Stomach (tissue), 9 donors: Measurements from ENCODE around the gene CHPF. TPM values are rescaled to one million over a fixed set of nuclear protein-coding genes. Genes with fewer than 3 reads are reported as not detected.

Experiments used
- DNase-seq, 2 donors: peaks; one replicate each; pipeline versions ENCODE4 v3.0.0 to v3.0.0-alpha.2; 2013 to 2019
- H3K27ac ChIP-seq, 5 donors: fragments of 200-600 bp in 4 of 5; sonication (generic) in 4 of 5; one replicate each; pipeline ENCODE4 v1.5.1; 2013 to 2019; ENCODE audit warnings: mild to moderate bottlenecking in 1 of 5, moderate library complexity in 1 of 5
- H3K27me3 ChIP-seq, 3 donors: fragments of 200-600 bp; sonication (generic); one replicate each; pipeline ENCODE4 v1.5.1; 2017 to 2019; ENCODE audit warnings: mixed run types in 1 of 3
- H3K36me3 ChIP-seq, 4 donors: fragments of 200-600 bp; sonication (generic); 1 replicate in 3 of 4; 2 replicates in 1 of 4; pipeline ENCODE4 v1.5.1; 2016 to 2019
- H3K4me1 ChIP-seq, 4 donors: fragments of 200-600 bp; sonication (generic); one replicate each; pipeline ENCODE4 v1.5.1; 2016 to 2019
- H3K4me3 ChIP-seq, 4 donors: fragments of 200-600 bp; sonication (generic) in 3 of 4; one replicate each; pipeline ENCODE4 v1.5.1; 2016 to 2019; ENCODE audit warnings: mild to moderate bottlenecking in 1 of 4
- H3K9me3 ChIP-seq, 4 donors: fragments of 200-600 bp; sonication (generic); one replicate each; pipeline ENCODE4 v1.5.1; 2016 to 2019
- CTCF ChIP-seq, 7 experiments: fragments of 450-650 bp in 4 of 7; fragments of 200-600 bp in 3 of 7; sonication (generic) in 3 of 7; IDR thresholded peaks; one replicate each; pipeline ENCODE4 v1.5.1; 2016 to 2019; ENCODE audit warnings: antibody characterized with exemption in 7 of 7, control low read depth in 2 of 7, mild to moderate bottlenecking in 1 of 7
- EP300 ChIP-seq: sonication (generic); formaldehyde crosslinking; IDR thresholded peaks from one replicate; pipeline ENCODE4 v1.6.1; 2017; ENCODE audit warnings: antibody characterized with exemption
- POLR2A ChIP-seq, 4 donors: fragments of 450-650 bp; IDR thresholded peaks; one replicate each; pipeline ENCODE4 v1.6.1; 2016; ENCODE audit warnings: antibody characterized with exemption in 4 of 4, control low read depth in 2 of 4, mild to moderate bottlenecking in 1 of 4, moderate library complexity in 1 of 4
- POLR2AphosphoS5 ChIP-seq, 3 donors: sonication (generic); formaldehyde crosslinking; IDR thresholded peaks; one replicate each; pipeline ENCODE4 v1.6.1; 2016; ENCODE audit warnings: antibody characterized with exemption in 3 of 3
- WGBS, 5 donors: extraction: QIAGEN DNeasy Blood & Tissue Kit in 3 of 5; methylation state at CpG; one replicate each; pipeline versions ENCODE4 v1.1.5 to v1.1.7; 2013 to 2018; 5-methylcytosine and 5-hydroxymethylcytosine counted together
- intact Hi-C: fragments of 100-400 bp; cut with DNase I; formaldehyde crosslinking; loops from one replicate; pipeline ENCODE4 v1.15.1; 2023; ENCODE audit warnings: low total_unique reads
- polyA plus RNA-seq, 3 donors: library from polyadenylated mRNA; stranded (reverse); fragments of 200-250 nt; gene quantifications; one replicate each; pipeline ENCODE4 v1.2.3, GENCODE V29; 2013
- total RNA-seq, 5 donors: library from RNA; depleted of rRNA; stranded (reverse); fragments of >200 nt; gene quantifications; one replicate each; pipeline versions ENCODE4 v1.1.0 to v1.2.3, GENCODE V29; 2014 to 2016
- donor health status: healthy with polysubstance abuse.
- donor health status: Bipolar disorder and iron deficiency.
- donor health status: healthy.

The CHPF gene
- total and polyA plus RNA-seq, 8 donors, result 10.8 to 119 (median 45.7) TPM

DNA sequence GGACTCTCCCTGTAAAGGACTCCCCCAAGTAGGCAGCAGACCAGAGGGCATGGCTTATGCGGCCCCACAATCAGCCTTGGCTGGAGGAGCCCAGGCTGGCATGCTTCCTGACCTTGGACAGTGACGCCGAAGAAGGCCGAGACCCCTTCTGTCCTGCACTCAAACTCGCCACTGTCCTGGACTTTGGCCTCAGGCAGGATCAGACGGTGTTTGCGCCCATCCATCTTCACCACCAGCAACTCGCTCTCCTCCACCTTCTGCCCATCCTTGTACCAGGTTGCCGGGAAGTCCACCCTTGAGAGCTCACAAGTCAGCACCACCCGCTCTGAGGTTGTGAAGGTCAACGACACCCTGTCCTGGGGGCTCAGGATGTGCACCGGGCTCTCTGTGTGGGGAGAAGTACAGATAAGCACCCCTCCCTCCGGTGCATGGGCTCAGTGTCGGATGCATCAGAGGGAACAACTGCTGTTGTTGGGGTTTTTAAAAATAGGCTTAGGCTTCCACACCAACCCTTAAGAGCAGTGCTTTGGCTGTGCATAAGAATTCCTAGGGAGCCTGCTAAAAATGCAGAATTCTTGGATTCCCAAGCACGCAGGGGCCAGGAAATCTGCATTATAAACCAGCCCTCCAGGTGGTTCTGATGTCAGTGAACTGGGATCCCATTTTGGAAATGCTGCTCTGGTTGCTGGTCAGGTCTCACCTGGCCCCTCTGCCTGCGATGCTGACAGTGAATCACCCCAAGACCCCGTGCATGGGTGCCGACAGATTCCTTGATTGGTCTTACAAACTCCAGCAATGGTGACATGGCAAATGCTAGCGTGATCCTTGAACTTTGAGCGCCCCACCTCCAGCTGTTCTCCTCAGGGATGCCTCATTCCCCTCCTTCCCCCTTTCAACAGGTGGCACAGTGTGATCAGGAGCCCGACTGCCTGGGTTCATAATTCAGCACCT, 21.8 kb upstream of the CHPF start:
- H3K36me3 ChIP-seq, result peaks cover 0 to 64% (median 31%) of the 10 kb centered on the region in 4 donors
- intact Hi-C loops, result no loop called here
- peaks cover 0 to 8% (median 5%) of the 10 kb centered on the region in 3 donors for H3K27me3 ChIP-seq
- H3K4me3 ChIP-seq, result no peak overlapping the region
- no peak for DNase-seq
- H3K4me1 ChIP-seq, result peaks cover 0 to 12% (median 9%) of the 10 kb centered on the region in 4 donors
- no peaks in the 10 kb centered on the region for H3K9me3 ChIP-seq
- WGBS, 5 donors, result 83 to 91% (median 87%) methylated on average over 18 to 21 of the region's 21 CpGs
- H3K27ac ChIP-seq, result no peak overlapping the region
- TF ChIP-seq EP300 (no peak), POLR2AphosphoS5 (IDR thresholded peaks at IDR 0.05) (no peak), POLR2A (IDR thresholded peaks at IDR 0.05) (no peak), CTCF (IDR thresholded peaks at IDR 0.05) (no peak)

- Histone ChIP-seq H3K27me3 (no peaks in the 10 kb centered on the region), H3K36me3 (peaks cover 0 to 64% (median 31%) of the 10 kb centered on the region in 4 donors), H3K4me3 (no peak overlapping the region), H3K9me3 (no peaks in the 10 kb centered on the region), H3K27ac (no peak overlapping the region), H3K4me1 (peaks cover 0 to 8% (median 0%) of the 10 kb centered on the region in 4 donors)
- intact Hi-C loops, result no loop called here
- TF ChIP-seq EP300 (no peak), POLR2AphosphoS5 (IDR thresholded peaks at IDR 0.05) (no peak), POLR2A (IDR thresholded peaks at IDR 0.05) (no peak)
- 87 to 93% (median 90%) methylated on average over 19 to 20 of the region's 20 CpGs for WGBS, 5 donors
- no peak for DNase-seq
Observed at GRCh38 chr2:219563271-219563928, 19.8 kb upstream of the CHPF start.

DNA sequence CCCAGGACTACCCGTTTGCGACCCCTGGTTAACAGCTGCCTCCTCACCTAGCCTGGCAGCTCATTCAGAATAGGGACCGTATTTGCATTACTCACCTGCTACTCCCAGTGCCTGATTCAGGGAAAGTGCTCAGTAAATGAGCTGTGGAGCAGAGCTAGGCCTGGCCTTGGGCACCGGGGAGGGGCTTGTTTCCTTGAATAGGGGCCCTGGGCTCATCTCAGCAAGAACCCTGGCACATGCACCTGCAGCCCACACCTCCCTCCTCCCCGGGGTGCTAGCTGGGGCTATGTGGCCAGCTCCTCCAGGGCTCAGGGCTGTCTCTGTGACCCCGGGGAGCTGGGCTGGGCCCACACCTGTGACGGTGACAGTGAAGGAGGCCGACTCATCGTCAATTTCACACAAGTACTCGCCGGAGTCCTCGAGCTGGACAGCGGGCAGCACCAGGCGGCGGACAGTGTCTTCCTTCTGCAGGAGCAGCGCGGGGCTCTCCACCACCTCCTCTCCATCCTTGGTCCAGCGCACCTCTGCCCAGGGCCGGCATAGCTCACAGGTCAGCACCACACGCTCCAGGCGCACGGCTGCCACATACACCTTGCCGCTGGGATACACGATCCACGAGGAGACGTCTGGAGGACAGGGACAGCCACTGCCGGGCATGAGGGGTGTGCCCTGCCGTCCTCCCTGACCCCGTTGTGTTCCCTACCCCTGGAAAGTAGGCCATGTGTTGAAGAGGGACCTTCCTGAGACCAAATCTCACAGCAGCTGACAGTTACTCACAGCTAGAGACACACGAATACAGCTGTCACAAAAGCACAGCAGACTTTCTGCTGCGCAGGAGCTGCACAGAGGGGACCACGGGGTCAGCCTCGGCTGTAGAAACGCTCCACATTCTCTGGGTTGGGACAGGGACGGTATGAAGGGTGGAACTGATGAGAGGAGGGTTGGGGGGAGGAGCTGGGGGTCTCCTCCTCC, 18.7 kb upstream of the CHPF start:
- Histone ChIP-seq H3K27ac (no peak overlapping the region), H3K4me1 (peaks cover 0 to 8% (median 0%) of the 10 kb centered on the region in 4 donors), H3K36me3 (peaks cover 0 to 61% (median 23%) of the 10 kb centered on the region in 4 donors), H3K27me3 (no peaks in the 10 kb centered on the region), H3K9me3 (no peaks in the 10 kb centered on the region), H3K4me3 (no peak overlapping the region)
- no peak for DNase-seq
- TF ChIP-seq POLR2A (IDR thresholded peaks at IDR 0.05) (no peak), POLR2AphosphoS5 (IDR thresholded peaks at IDR 0.05) (no peak), CTCF (IDR thresholded peaks at IDR 0.05) (no peak), EP300 (no peak)
- 77 to 82% (median 81%) methylated on average over 24 to 35 of the region's 35 CpGs for WGBS, 5 donors
- intact Hi-C loops, result no loop called here

GRCh38 chr2:219561179-219562048, 17.8 kb upstream of the CHPF start:
- intact Hi-C loops, result no loop called here
- Histone ChIP-seq H3K27me3 (no peaks in the 10 kb centered on the region), H3K9me3 (no peaks in the 10 kb centered on the region), H3K4me3 (no peak overlapping the region), H3K4me1 (peaks cover 0 to 8% (median 0%) of the 10 kb centered on the region in 4 donors), H3K27ac (no peak overlapping the region), H3K36me3 (peaks cover 0 to 60% (median 14%) of the 10 kb centered on the region in 4 donors)
- no peak for TF ChIP-seq POLR2AphosphoS5 (IDR thresholded peaks at IDR 0.05)
- no peak for TF ChIP-seq CTCF (IDR thresholded peaks at IDR 0.05)
- TF ChIP-seq POLR2A (IDR thresholded peaks at IDR 0.05), result no peak
- TF ChIP-seq EP300, result no peak
- 70 to 79% (median 77%) methylated on average over 23 to 24 of the region's 24 CpGs for WGBS, 5 donors
- no peak for DNase-seq
